ENCODE measurements around the gene CYP17A1. TPM values are rescaled to one million over a fixed set of nuclear protein-coding genes. Genes with fewer than 3 reads are reported as not detected.

CYP17A1 gene
- total RNA-seq, 6 donors from 2014 or later: 1.2 to 6.3 (median 2.1) TPM; not detected in 1

GRCh38 chr10:102795453-102796406 is 41.5 kb downstream of the CYP17A1 start:
- Histone ChIP-seq H3K4me3 (no peak overlapping the region), H3K4me1 (peaks cover 36 to 63% (median 51%) of the 10 kb centered on the region in 4 donors), H3K36me3 (peaks cover 3 to 26% (median 18%) of the 10 kb centered on the region in 4 donors), H3K9me3 (no peaks in the 10 kb centered on the region), H3K27me3 (no peaks in the 10 kb centered on the region), H3K27ac (peak overlapping the region; percentile 66 to 80 (median 74))
- ATAC-seq (ENCODE audit: low FRiP score in 2 of 2) (peak in 1 of 2 donors; percentile 12), DNase-seq (no peak)
- TF ChIP-seq POLR2A (IDR thresholded peaks at IDR 0.05): no peak
- TF ChIP-seq EP300 (IDR thresholded peaks at IDR 0.05): no peak
- no peak for TF ChIP-seq CTCF (IDR thresholded peaks at IDR 0.05)
- TF ChIP-seq POLR2AphosphoS5 (IDR thresholded peaks at IDR 0.05): no peak
- 60 to 67% methylated on average over 15 of the region's 15 CpGs for WGBS, 2 donors

- TF ChIP-seq POLR2AphosphoS5 (IDR thresholded peaks at IDR 0.05) (no peak), EP300 (IDR thresholded peaks at IDR 0.05) (no peak), POLR2A (IDR thresholded peaks at IDR 0.05) (no peak), CTCF (IDR thresholded peaks at IDR 0.05) (no peak)
- no peak for ATAC-seq (ENCODE audit: low FRiP score in 2 of 2)
- Histone ChIP-seq H3K27me3 (no peaks in the 10 kb centered on the region), H3K9me3 (no peaks in the 10 kb centered on the region), H3K27ac (no peak overlapping the region), H3K4me3 (no peak overlapping the region), H3K4me1 (peaks cover 18 to 43% (median 34%) of the 10 kb centered on the region in 4 donors), H3K36me3 (peaks cover 0 to 3% (median 0%) of the 10 kb centered on the region in 4 donors)
- no peak for DNase-seq
- WGBS, 2 donors: 85 to 92% methylated on average over 8 of the region's 8 CpGs
Observed at GRCh38 chr10:102791754-102792395, 45.3 kb downstream of the CYP17A1 start.

GRCh38 chr10:102785818-102786217 is 51.4 kb downstream of the CYP17A1 start:
- DNase-seq (peak in 1 of 2 donors; percentile 51), ATAC-seq (ENCODE audit: low FRiP score in 2 of 2) (peak in 1 of 2 donors; percentile 53)
- no peaks in the 10 kb centered on the region for H3K9me3 ChIP-seq
- peaks cover 50 to 64% (median 56%) of the 10 kb centered on the region in 4 donors for H3K4me1 ChIP-seq
- peak in 2 of 4 donors; percentile 16 to 54 for TF ChIP-seq EP300 (IDR thresholded peaks at IDR 0.05)
- TF ChIP-seq CTCF (IDR thresholded peaks at IDR 0.05): no peak
- TF ChIP-seq POLR2AphosphoS5 (IDR thresholded peaks at IDR 0.05): peak in 1 of 2 donors; percentile 72
- H3K27ac ChIP-seq: peak overlapping the region; percentile 65 to 89 (median 78)
- no peak overlapping the region for H3K4me3 ChIP-seq
- H3K27me3 ChIP-seq: no peaks in the 10 kb centered on the region
- H3K36me3 ChIP-seq: peaks cover 0 to 3% (median 0%) of the 10 kb centered on the region in 4 donors
- WGBS, 2 donors: 20 to 23% methylated on average over 2 of the region's 2 CpGs

- WGBS, 2 donors: 18 to 38% methylated on average over 1 of the region's 1 CpG
- ATAC-seq (ENCODE audit: low FRiP score in 2 of 2): peak in 1 of 2 donors; percentile 6
- Histone ChIP-seq H3K4me1 (peaks cover 67 to 87% (median 73%) of the 10 kb centered on the region in 4 donors), H3K36me3 (no peaks in the 10 kb centered on the region), H3K4me3 (no peak overlapping the region), H3K27ac (peak overlapping the region; percentile 78 to 89 (median 86)), H3K27me3 (no peaks in the 10 kb centered on the region), H3K9me3 (no peaks in the 10 kb centered on the region)
- TF ChIP-seq POLR2AphosphoS5 (IDR thresholded peaks at IDR 0.05) (no peak), POLR2A (IDR thresholded peaks at IDR 0.05) (no peak), CTCF (IDR thresholded peaks at IDR 0.05) (no peak), EP300 (IDR thresholded peaks at IDR 0.05) (no peak)
- no peak for DNase-seq
Observed at GRCh38 chr10:102783568-102783967, 53.6 kb downstream of the CYP17A1 start.
